Measurements from ENCODE around the gene HGF. TPM values are rescaled to one million over a fixed set of nuclear protein-coding genes. Genes with fewer than 3 reads are reported as not detected.

The HGF gene
- total RNA-seq, 4 donors from 2014 or later = 1.2 to 2.2 (median 1.8) TPM

GRCh38 chr7:81665236-81665635 lies 104.6 kb downstream of the HGF start:
- in situ Hi-C loops (cut with MboI; ENCODE audit: low pct_ligation_motif_present in 1 of 4, low pct_unique_long_range_greater_than_20kb in 1 of 4, low sequenced_read_pairs in 3 of 4) = no loop called here
- Histone ChIP-seq H3K27me3 (no peaks in the 10 kb centered on the region), H3K9me3 (no peaks in the 10 kb centered on the region), H3K4me3 (no peak overlapping the region), H3K4me1 (no peaks in the 10 kb centered on the region), H3K27ac (no peak overlapping the region), H3K36me3 (no peaks in the 10 kb centered on the region)
- intact Hi-C loops (cut with DNase I; ENCODE audit: low total_unique reads) = no loop called here
- 67 to 90% methylated on average over 3 of the region's 3 CpGs for WGBS, 2 donors (ENCODE audit: low coverage in 1 of 2)
- TF ChIP-seq EP300 (IDR thresholded peaks at IDR 0.05; ENCODE audit: low read depth) = no peak
- TF ChIP-seq POLR2AphosphoS5 (IDR thresholded peaks at IDR 0.05) = no peak
- TF ChIP-seq CTCF (IDR thresholded peaks at IDR 0.05) = no peak
- no peak for TF ChIP-seq POLR2A (IDR thresholded peaks at IDR 0.05)
- no peak for DNase-seq

GRCh38 chr7:81664304-81664703 lies 105.5 kb downstream of the HGF start:
- intact Hi-C loops (cut with DNase I; ENCODE audit: low total_unique reads) (no loop called here), in situ Hi-C loops (cut with MboI; ENCODE audit: low pct_ligation_motif_present in 1 of 4, low pct_unique_long_range_greater_than_20kb in 1 of 4, low sequenced_read_pairs in 3 of 4) (no loop called here)
- H3K4me3 ChIP-seq = no peak overlapping the region
- TF ChIP-seq EP300 (IDR thresholded peaks at IDR 0.05; ENCODE audit: low read depth) (no peak), POLR2A (IDR thresholded peaks at IDR 0.05) (no peak), POLR2AphosphoS5 (IDR thresholded peaks at IDR 0.05) (no peak), CTCF (IDR thresholded peaks at IDR 0.05) (no peak)
- no peaks in the 10 kb centered on the region for H3K27me3 ChIP-seq
- WGBS, 2 donors (ENCODE audit: low coverage in 1 of 2) = 53 to 60% methylated on average over 3 of the region's 3 CpGs
- H3K36me3 ChIP-seq = no peaks in the 10 kb centered on the region
- H3K9me3 ChIP-seq = no peaks in the 10 kb centered on the region
- no peaks in the 10 kb centered on the region for H3K4me1 ChIP-seq
- no peak overlapping the region for H3K27ac ChIP-seq
- no peak for DNase-seq

GRCh38 chr7:81662531-81662930 lies 107.3 kb downstream of the HGF start:
- H3K27me3 ChIP-seq = no peaks in the 10 kb centered on the region
- WGBS, 2 donors (ENCODE audit: low coverage in 1 of 2) = 73 to 85% methylated on average over 1 of the region's 1 CpG
- no peaks in the 10 kb centered on the region for H3K4me1 ChIP-seq
- H3K27ac ChIP-seq = no peak overlapping the region
- no peak for DNase-seq
- in situ Hi-C loops (cut with MboI; ENCODE audit: low pct_ligation_motif_present in 1 of 4, low pct_unique_long_range_greater_than_20kb in 1 of 4, low sequenced_read_pairs in 3 of 4) = no loop called here
- no peaks in the 10 kb centered on the region for H3K36me3 ChIP-seq
- H3K4me3 ChIP-seq = no peak overlapping the region
- intact Hi-C loops (cut with DNase I; ENCODE audit: low total_unique reads) = no loop called here
- TF ChIP-seq POLR2AphosphoS5 (IDR thresholded peaks at IDR 0.05) (no peak), CTCF (IDR thresholded peaks at IDR 0.05) (no peak), POLR2A (IDR thresholded peaks at IDR 0.05) (no peak), EP300 (IDR thresholded peaks at IDR 0.05; ENCODE audit: low read depth) (no peak)
- no peaks in the 10 kb centered on the region for H3K9me3 ChIP-seq

- in situ Hi-C loops (cut with MboI; ENCODE audit: low pct_ligation_motif_present in 1 of 4, low pct_unique_long_range_greater_than_20kb in 1 of 4, low sequenced_read_pairs in 3 of 4) = no loop called here
- H3K9me3 ChIP-seq = no peaks in the 10 kb centered on the region
- H3K4me1 ChIP-seq = no peaks in the 10 kb centered on the region
- H3K27me3 ChIP-seq = no peaks in the 10 kb centered on the region
- H3K27ac ChIP-seq = no peak overlapping the region
- TF ChIP-seq CTCF (IDR thresholded peaks at IDR 0.05) = no peak
- TF ChIP-seq EP300 (IDR thresholded peaks at IDR 0.05; ENCODE audit: low read depth) = no peak
- no peak for TF ChIP-seq POLR2A (IDR thresholded peaks at IDR 0.05)
- no peak for TF ChIP-seq POLR2AphosphoS5 (IDR thresholded peaks at IDR 0.05)
- H3K36me3 ChIP-seq = no peaks in the 10 kb centered on the region
- no peak for DNase-seq
- intact Hi-C loops (cut with DNase I; ENCODE audit: low total_unique reads) = no loop called here
- H3K4me3 ChIP-seq = no peak overlapping the region
- WGBS, 2 donors (ENCODE audit: low coverage in 1 of 2) = 57 to 81% methylated on average over 1 to 3 of the region's 3 CpGs
These were observed 110.0 kb downstream of the HGF start for GRCh38 chr7:81659697-81660395.
